Neural cell (in vitro differentiated cells): ENCODE results near the gene PDK4. TPM values are rescaled to one million over a fixed set of nuclear protein-coding genes. Genes with fewer than 3 reads are reported as not detected.
A peak's percentile ranks its signal among the peaks of the same experiment; 100 is the strongest.

ENCODE experiments used
- H2AFZ ChIP-seq: fragments of 200-600, 300-800 bp; sonication (generic), shearing (Covaris generic); 2 replicates; pipeline ENCODE4 v1.6.0; 2014; ENCODE audit warnings: low read depth, mild to moderate bottlenecking, antibody characterized with exemption, low read length, moderate library complexity
- H3F3A ChIP-seq: fragments of 200-600 bp; shearing (Covaris generic); 2 replicates; pipeline ENCODE4 v1.6.1; 2016; ENCODE audit warnings: mild to moderate bottlenecking, moderate library complexity, mixed read lengths, antibody characterized with exemption, low read length; ENCODE audit not compliant: insufficient read depth, poor library complexity, severe bottlenecking
- H3K27ac ChIP-seq: fragments of 200-600, 300-800 bp; sonication (generic), shearing (Covaris generic); 2 replicates; pipeline ENCODE4 v1.5.1; 2014; ENCODE audit warnings: mild to moderate bottlenecking, low read length, moderate library complexity
- H3K27me3 ChIP-seq: fragments of 300-800, 200-600 bp; sonication (generic), shearing (Covaris generic); 2 replicates; pipeline ENCODE4 v1.6.0; 2014; ENCODE audit warnings: mild to moderate bottlenecking, low read depth, low read length, moderate library complexity; ENCODE audit not compliant: insufficient read depth
- H3K36me3 ChIP-seq: fragments of 300-800, 200-600 bp; sonication (generic), shearing (Covaris generic); 2 replicates; pipeline ENCODE4 v1.5.1; 2014; ENCODE audit warnings: mild to moderate bottlenecking, antibody characterized with exemption, low read length, moderate library complexity; ENCODE audit not compliant: insufficient read depth
- H3K4me2 ChIP-seq: fragments of 300-800, 200-600 bp; sonication (generic), shearing (Covaris generic); 2 replicates; pipeline ENCODE4 v1.6.0; 2014; ENCODE audit warnings: mild to moderate bottlenecking, low read length
- H3K4me3 ChIP-seq: fragments of 300-800, 200-600 bp; sonication (generic), shearing (Covaris generic); 2 replicates; pipeline ENCODE4 v1.5.1; 2014; ENCODE audit warnings: mild to moderate bottlenecking, low read length, moderate library complexity
- H3K79me2 ChIP-seq: fragments of 200-600 bp; shearing (Covaris generic); replicated peaks from 2 replicates; pipeline ENCODE4 v1.6.0; 2014; ENCODE audit warnings: mild to moderate bottlenecking, low read length, moderate library complexity; ENCODE audit not compliant: insufficient read depth
- H3K9ac ChIP-seq: fragments of 300-800, 200-600 bp; sonication (generic), shearing (Covaris generic); 2 replicates; pipeline ENCODE4 v1.6.1; 2016; ENCODE audit warnings: mild to moderate bottlenecking, low read length, mixed read lengths
- H3K9me2 ChIP-seq: fragments of 200-600 bp; shearing (Covaris generic); 2 replicates; pipeline ENCODE4 v1.6.1; 2016; ENCODE audit warnings: mild to moderate bottlenecking, low read length, mixed read lengths; ENCODE audit not compliant: insufficient read depth
- H3K9me3 ChIP-seq: fragments of 200-600, 300-800 bp; sonication (generic), shearing (Covaris generic); 2 replicates; pipeline ENCODE4 v1.6.1; 2016; ENCODE audit warnings: mild to moderate bottlenecking, mixed run types, low read length, moderate library complexity, mixed read lengths
- H4K20me1 ChIP-seq: fragments of 200-600 bp; shearing (Covaris generic); 2 replicates; pipeline ENCODE4 v1.6.1; 2016; ENCODE audit warnings: mild to moderate bottlenecking, mixed run types; ENCODE audit not compliant: insufficient read depth
- CTCF ChIP-seq: fragments of 450-650 bp; IDR thresholded peaks from 2 replicates; pipeline ENCODE4 v1.5.1; 2014; ENCODE audit warnings: antibody characterized with exemption, mild to moderate bottlenecking, moderate library complexity; ENCODE audit not compliant: poor library complexity, severe bottlenecking
- EP300 ChIP-seq: fragments of 450-650 bp; conservative IDR thresholded peaks from 2 replicates; pipeline ENCODE4 v1.6.1; 2014; ENCODE audit warnings: antibody characterized with exemption, mild to moderate bottlenecking, moderate library complexity; ENCODE audit not compliant: poor library complexity, severe bottlenecking
- EZH2 ChIP-seq: fragments of 200-600, 300-800 bp; shearing (Covaris generic), sonication (generic); IDR thresholded peaks from 2 replicates; pipeline ENCODE4 v1.6.1; 2014; ENCODE audit warnings: antibody characterized with exemption, low read length, borderline replicate concordance, mild to moderate bottlenecking; ENCODE audit not compliant: insufficient read depth, poor library complexity, severe bottlenecking
- MXI1 ChIP-seq: fragments of 450-650 bp; conservative IDR thresholded peaks from 2 replicates; pipeline ENCODE4 v1.6.1; 2014; ENCODE audit warnings: antibody characterized with exemption, mild to moderate bottlenecking; ENCODE audit not compliant: poor library complexity, severe bottlenecking
- POLR2AphosphoS5 ChIP-seq: IDR thresholded peaks from 2 replicates; pipeline ENCODE4 v1.6.1; 2012
- RAD21 ChIP-seq: fragments of 450-650 bp; conservative IDR thresholded peaks from 2 replicates; pipeline ENCODE4 v1.6.1; 2014; ENCODE audit warnings: antibody characterized with exemption, mild to moderate bottlenecking, moderate library complexity
- REST ChIP-seq: IDR thresholded peaks from 2 replicates; pipeline ENCODE4 v1.6.1; 2012; ENCODE audit warnings: borderline replicate concordance
- SMC3 ChIP-seq: fragments of 450-650 bp; conservative IDR thresholded peaks from 2 replicates; pipeline ENCODE4 v1.6.1; 2014; ENCODE audit warnings: antibody characterized with exemption, mild to moderate bottlenecking, moderate library complexity; ENCODE audit not compliant: poor library complexity
- TAF1 ChIP-seq: IDR thresholded peaks from 2 replicates; pipeline ENCODE4 v1.6.1; 2012; ENCODE audit warnings: low read depth
- polyA plus RNA-seq: library from polyadenylated mRNA; depleted of rRNA; stranded (reverse); fragments of >200 nt; gene quantifications from 2 replicates; pipeline ENCODE4 v1.2.3, GENCODE V29; 2014

PDK4 gene
- polyA plus RNA-seq, 1 donor from 2014 or later: not detected

GRCh38 chr7:95595746-95596197 is 544 bp downstream of the PDK4 start:
- Histone ChIP-seq H3K36me3 (no peaks in the 10 kb centered on the region), H3K4me2 (no peak overlapping the region), H3K27ac (no peak overlapping the region), H3K79me2 (no peaks in the 10 kb centered on the region), H4K20me1 (no peaks in the 10 kb centered on the region), H2AFZ (no peak overlapping the region), H3K9ac (no peak overlapping the region), H3K9me2 (no peaks in the 10 kb centered on the region), H3K27me3 (peaks cover 33% of the 10 kb centered on the region), H3K9me3 (no peaks in the 10 kb centered on the region), H3F3A (no peaks in the 10 kb centered on the region), H3K4me3 (peak overlapping the region; percentile 58)
- TF ChIP-seq MXI1 (no peak), EP300 (no peak), POLR2AphosphoS5 (no peak), EZH2 (no peak), RAD21 (no peak), REST (no peak), CTCF (no peak), SMC3 (no peak), TAF1 (no peak)

- no peaks in the 10 kb centered on the region for H3F3A ChIP-seq
- H3K27ac ChIP-seq: no peak overlapping the region
- H3K9me3 ChIP-seq: no peaks in the 10 kb centered on the region
- no peak overlapping the region for H3K4me2 ChIP-seq
- no peak overlapping the region for H3K9ac ChIP-seq
- H3K27me3 ChIP-seq: peaks cover 33% of the 10 kb centered on the region
- H3K9me2 ChIP-seq: no peaks in the 10 kb centered on the region
- H2AFZ ChIP-seq: no peak overlapping the region
- no peak overlapping the region for H3K4me3 ChIP-seq
- H4K20me1 ChIP-seq: no peaks in the 10 kb centered on the region
- no peak for TF ChIP-seq EZH2
- no peak for TF ChIP-seq RAD21
- TF ChIP-seq SMC3: no peak
- TF ChIP-seq MXI1: no peak
- TF ChIP-seq REST: no peak
- TF ChIP-seq POLR2AphosphoS5: no peak
- TF ChIP-seq TAF1: no peak
- no peak for TF ChIP-seq CTCF
- TF ChIP-seq EP300: no peak
- no peaks in the 10 kb centered on the region for H3K79me2 ChIP-seq
- no peaks in the 10 kb centered on the region for H3K36me3 ChIP-seq
These were observed 2.1 kb downstream of the PDK4 start for GRCh38 chr7:95594185-95594584.
